G401.6 (cell line): Measurements from ENCODE around the gene HSPG2.

ENCODE experiments used
- FAIRE-seq: peaks from 2 replicates; lab custom pipeline; 2012; peaks lifted over from hg19 to GRCh38; lab: Jason Lieb, UNC

HSPG2 gene

DNA sequence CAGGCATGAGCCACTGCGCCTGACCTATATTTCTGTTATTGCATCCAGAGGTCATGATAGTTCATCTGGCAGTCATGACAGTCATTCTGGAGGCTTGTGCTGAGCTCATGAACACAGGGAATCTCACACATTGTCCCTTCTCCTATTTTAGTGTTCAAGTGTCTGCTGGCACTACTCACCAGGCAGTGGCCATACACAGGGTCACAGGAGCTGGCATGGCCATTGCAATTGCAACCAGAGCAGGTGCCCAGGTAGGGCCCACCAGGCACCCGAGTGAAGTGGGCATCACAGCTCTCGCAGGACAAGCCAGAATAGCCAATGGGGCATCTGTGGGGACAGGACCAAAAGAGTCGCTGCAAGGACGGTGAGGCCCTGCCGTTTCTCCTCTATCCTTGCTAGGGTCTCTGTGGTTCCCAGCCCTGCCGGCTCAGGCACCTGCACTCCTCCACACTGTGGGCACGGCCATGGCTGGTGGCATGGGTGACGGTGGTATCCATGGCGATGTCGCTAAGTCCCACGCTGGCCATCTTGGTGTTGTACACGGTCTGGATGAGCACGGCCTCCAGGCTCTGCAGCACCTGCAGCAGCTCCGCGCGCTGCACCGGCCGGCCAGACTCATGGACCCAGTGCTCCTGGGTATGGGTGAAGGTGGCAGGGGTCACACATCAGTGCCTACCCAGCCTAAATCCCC lies 57.0 kb downstream of the HSPG2 start:
- FAIRE-seq: no peak

GRCh38 chr1:21878840-21879478 lies 58.2 kb downstream of the HSPG2 start:
- no peak for FAIRE-seq

DNA sequence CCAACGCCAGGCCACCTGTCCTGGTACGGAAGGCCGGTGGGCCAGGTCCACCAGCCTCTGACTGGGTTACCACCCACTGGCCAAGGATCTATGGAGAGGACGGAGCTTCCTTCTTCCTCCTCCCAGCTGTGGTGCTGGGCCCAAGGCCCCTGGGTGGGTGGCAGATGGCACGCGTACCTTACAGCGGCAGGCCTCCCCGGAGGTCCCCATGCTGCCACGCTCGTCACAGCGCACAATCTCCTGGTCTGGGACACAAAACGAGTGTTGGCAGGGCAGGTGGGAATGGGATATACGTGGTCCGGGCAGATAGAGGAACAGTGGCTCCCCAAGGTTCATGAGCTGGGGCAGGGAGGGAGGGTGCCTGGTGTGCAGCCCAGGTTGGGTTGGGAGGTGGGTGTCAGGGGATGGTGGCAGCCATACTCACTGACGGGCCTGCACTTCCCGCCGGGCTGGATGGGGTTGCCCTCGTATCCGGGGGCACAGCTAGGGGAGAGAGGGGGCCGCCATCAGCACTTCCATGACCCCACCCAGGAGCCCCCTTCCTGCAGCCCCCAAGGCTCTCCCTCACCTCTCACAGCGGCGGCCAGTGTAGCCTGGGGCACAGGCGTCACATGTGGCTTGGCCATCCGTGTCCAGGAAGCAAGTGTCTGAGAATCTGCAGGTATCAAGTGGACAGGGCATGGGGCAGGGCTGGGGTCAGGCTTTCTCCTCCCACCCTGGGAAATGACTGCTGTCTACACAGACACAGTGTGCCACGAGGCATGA lies 58.9 kb downstream of the HSPG2 start:
- no peak for FAIRE-seq

DNA sequence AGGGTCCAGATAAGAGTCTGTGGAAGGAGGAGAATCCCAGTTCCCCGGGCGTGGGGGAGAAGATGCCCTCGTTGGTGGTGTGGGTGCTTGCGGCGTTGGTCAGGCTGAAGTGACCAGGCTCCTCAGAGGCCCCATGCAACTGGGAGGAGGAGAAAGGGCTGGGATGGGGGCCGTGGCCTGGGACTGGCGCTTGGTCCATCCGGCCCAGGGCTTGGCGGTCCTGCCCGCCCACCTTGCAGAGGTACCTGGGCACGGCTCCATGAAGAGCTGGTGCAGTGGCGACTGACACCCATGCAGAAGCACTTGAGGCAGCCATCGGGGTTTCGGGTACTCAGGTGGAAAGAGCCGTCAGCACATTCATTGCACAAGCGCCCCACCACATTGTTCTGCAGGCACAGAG lies 60.8 kb downstream of the HSPG2 start:
- FAIRE-seq: no peak

DNA sequence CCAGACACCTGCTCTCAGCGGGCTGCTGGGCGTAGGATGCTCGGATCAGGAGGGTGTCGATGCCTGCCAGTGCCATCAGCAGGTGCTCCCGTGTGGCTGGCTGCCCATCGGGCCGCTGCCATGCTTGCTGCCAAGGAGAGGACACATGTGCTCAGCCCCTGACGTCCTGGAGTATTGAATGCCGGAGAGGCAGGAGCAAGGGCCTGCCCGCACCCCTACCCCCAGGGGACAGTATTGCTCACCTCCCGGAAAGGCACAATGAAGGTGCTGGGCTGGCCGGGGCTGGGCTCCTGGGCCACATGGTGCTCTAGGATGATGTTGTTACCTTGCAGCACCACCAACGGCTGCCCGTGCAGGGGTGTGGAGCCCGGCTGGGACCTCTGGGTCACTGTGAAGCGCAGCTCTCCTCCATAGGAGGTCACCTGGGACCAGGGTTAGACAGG lies 61.5 kb downstream of the HSPG2 start:
- FAIRE-seq: no peak

DNA sequence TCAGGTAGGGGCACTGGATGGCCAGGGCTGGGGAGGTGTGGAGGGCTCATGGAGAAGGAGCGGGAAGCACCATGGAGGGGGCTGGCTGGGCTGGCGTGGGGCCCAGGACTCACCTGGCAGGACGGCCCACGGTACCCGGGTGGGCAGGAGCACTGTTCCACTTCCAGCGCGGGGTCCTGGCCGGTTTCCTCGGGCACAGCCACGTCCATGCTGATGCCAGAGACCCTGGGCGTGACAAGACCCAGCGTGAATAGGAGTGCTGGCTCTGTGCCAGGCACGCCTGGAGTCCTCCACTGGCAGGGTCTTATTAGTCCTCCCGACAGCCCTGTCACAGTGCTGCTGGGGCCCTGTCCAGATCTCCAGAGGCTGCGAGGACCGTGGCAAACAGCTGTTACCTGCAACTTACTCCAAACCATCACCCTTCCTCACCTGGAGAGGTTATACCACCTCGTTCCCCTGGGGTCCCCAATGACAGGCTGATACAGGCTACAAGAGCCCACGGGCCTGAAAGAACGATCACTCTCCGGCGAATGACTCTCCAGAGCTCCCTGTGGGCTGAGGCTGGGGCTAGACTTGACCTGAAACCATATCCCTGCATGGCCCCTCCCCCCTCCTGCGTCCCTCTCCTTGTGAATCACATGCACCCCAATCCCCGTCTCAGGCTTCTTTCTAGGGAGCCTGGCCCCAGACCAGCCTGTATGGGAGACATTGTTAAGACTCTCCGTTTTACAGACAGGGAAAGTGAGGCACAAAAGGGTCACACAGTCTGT lies 62.1 kb downstream of the HSPG2 start:
- no peak for FAIRE-seq

- no peak for FAIRE-seq
These were observed 62.8 kb downstream of the HSPG2 start for GRCh38 chr1:21874328-21874727.

- no peak for FAIRE-seq
These were observed 63.3 kb downstream of the HSPG2 start for GRCh38 chr1:21873761-21874160.

- FAIRE-seq: no peak
These were observed 63.9 kb downstream of the HSPG2 start for GRCh38 chr1:21873174-21873573.

DNA sequence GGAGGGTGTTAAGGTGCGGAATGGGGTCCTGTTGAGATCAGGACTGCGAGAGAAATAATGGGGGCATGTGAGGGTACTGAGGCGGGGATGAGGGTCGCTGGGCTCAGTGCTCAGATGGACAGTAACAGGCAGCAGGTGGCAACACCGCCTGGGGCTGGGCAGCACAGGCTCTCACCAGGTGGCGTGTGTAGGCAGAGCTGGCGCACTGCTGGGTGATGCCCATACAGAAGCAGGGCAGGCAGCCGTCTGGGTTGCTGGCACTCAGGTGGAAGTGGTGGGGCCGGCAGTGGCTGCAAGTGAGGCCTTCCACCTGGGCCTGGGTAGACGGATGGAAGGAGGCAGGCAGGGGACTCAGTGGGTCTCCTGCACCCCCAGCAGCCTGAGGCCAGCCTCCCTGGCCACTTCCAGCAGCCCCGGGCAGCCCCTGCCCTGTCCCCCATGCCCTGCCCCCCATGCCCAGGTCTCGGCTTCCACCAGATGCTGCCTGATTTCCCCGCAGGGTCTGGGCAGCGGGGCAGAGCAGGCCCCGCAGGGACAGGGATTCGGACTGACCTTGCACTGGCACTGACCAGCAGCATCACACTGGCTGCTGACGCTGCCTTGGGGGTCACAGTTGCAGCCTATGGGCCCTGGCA lies 64.5 kb downstream of the HSPG2 start:
- no peak for FAIRE-seq

DNA sequence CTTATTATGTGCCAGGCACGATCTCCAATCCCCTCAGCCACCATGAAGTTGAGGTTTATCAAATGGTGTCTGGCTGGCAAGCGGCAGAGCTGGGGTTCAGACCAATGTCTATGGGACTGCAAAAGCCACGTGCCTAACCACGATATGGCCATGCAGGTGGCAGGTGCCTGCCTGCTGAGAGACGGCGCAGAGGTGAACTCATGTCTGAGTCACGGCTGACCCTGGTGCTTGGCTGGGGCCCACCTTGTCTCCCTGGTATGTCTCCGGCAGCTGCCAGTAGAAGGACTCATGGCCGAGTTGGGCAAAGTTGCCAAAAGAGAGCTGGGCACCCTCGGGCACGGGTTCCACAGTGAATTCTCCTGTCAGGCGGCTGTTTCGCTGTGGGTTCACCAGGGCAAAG lies 65.2 kb downstream of the HSPG2 start:
- FAIRE-seq: no peak

GRCh38 chr1:21870611-21871010 lies 66.5 kb downstream of the HSPG2 start:
- FAIRE-seq: no peak

DNA sequence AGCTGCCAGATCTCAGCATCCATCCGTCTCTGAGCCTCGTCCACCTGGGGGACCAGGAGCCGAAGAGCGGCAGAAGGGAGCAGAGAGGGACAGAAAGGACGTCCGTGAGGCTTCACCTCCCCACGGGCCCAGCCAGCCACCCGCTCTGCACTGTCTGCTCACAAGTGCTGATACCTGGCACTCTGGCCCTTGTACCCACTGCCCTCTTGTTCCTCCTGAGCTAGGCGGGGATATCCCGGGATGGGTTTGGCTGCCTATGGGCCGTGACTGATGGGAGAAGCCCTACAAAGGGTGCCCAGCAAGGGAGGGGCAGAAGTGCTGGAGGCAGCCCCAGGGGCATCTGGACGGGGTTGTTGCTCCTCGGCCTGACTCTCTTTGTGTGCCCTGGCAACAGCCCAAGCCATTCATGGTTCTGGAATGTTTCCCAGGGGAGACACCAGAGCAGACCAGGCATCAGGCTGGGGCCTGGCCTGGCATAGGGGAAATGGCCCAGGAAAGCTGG lies 67.4 kb downstream of the HSPG2 start:
- FAIRE-seq: no peak

- no peak for FAIRE-seq
These were observed 68.1 kb downstream of the HSPG2 start for GRCh38 chr1:21868941-21869454.

DNA sequence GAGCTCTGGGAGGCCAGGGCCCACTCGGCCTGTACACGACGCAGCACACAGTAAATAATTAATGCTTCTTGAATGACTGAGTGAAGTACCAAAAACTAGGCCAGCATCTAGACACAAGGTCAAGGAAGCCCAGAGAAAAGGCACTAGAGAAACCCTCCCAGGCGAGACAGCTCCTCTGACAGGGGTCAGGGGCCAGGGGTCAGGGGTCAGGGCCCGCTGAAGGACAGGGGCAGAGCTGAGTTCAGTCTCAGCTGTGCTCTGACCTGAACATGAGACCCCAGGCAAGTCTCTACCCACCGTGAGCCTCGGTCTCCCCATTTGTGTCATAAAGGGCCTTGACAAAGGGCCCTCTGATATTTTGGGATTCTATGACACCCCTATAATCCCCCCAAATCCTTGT lies 68.6 kb downstream of the HSPG2 start:
- FAIRE-seq: no peak

DNA sequence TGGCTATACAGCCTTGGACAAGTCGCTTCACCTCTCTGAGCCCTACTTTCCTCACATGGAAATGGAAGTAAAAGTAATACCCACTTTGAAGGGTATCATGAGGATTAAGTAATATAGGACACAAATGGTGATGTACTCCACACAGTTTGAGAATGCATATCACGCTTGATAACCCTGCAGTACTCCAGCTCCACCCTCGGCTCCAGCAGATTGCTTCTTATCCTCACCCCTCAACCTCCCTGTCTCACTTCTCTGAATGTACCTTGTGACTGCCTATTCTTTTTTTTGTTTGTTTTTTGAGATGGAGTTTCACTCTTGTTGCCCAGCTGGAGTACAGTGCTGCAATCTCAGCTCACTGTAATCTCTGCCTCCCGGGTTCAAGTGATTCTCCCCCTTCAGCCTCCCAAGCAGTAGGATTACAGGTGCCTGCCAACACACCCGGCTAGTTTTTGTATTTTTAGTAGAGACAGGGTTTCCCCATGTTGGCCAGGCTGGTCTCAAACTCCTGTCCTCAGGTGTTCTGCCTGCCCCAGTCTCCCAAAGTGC lies 69.6 kb downstream of the HSPG2 start:
- no peak for FAIRE-seq

DNA sequence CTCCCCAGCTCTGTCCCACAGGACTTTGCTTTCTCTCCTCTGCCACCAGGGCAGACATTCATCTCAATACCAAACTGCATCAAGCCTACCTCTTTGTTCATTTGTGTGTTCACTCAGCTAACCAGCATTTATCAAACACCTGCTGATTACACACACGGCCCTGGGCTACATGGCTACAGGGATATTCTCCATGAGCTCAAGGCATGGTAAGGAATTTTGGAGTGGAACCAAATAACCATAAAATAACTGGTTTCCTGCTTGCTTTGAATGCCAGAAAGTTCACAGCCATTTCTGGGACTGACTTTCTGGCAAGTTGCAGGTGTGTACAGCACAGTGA lies 70.4 kb downstream of the HSPG2 start:
- FAIRE-seq: no peak

DNA sequence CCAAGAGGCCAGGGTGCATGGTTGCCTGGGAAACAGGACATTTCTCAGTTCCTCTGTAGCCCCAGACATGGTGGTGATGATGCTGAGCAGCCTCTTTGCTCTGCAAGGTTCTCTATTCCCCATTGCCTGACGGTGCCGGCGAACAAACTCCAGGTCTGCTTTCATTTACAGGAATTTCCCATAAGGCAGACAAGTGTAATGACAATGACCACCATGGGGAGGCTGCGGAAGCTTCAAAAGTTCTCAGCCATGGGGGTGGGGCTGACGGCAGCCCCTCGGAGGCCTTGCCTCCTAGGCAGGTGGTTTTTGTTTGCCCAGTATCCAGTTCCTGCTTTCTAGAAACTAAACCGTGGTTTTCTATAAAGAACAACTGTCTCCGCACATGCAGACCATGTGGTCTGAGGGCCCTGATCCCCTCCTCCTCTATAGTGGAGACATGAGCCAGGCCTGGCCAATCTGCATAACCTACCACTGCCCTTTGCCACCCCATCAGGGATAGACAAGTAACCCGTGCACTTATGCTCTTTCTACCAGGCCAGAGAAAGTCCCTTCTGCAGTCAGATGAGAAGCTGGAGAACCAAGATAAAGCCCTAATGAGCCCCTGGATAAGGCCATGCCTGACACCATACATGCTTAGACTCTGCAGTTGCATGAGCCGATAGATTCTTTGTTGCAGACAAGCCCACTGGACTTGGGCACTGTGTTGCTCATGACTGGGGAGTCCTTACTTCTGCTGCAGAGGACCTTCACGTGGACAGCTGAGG lies 71.0 kb downstream of the HSPG2 start:
- no peak for FAIRE-seq

DNA sequence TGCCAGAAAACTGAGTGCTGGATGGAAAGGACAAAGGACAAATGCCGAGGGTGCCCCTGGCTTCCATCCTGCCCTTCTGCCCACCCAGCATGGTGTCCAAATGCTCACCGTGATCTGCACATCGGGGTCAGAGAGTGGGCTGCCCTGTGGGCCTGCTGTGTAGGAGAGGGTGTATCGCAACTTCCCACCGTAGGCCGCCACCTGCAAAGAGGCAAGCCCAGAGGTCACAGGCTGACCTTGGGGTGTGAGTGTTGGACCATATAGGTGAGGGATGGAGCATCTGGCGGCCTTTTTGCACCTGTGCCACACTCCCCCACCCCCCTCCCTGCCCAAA lies 71.5 kb downstream of the HSPG2 start:
- FAIRE-seq: no peak

GRCh38 chr1:21864730-21865129 lies 72.4 kb downstream of the HSPG2 start:
- no peak for FAIRE-seq

- FAIRE-seq: no peak
These were observed 73.1 kb downstream of the HSPG2 start for GRCh38 chr1:21863981-21864380.
